Glutamatergic neuron (in vitro differentiated cells): Measurements from ENCODE around the gene FRMD4A. TPM values are rescaled to one million over a fixed set of nuclear protein-coding genes. Genes with fewer than 3 reads are reported as not detected.

Source experiments
- DNase-seq: peaks from one replicate; pipeline ENCODE4 v3.0.0; 2022
- H3K27ac Mint-ChIP-seq: one replicate; pipeline ENCODE4 v1.8.0; 2020; ENCODE audit warnings: mild to moderate bottlenecking, mixed read lengths, inconsistent platforms; ENCODE audit not compliant: unreplicated experiment
- H3K27me3 Mint-ChIP-seq: one replicate; pipeline ENCODE4 v1.8.0; 2020; ENCODE audit warnings: mild to moderate bottlenecking, moderate library complexity, mixed read lengths, inconsistent platforms; ENCODE audit not compliant: unreplicated experiment
- H3K36me3 Mint-ChIP-seq: one replicate; pipeline ENCODE4 v1.8.0; 2020; ENCODE audit warnings: mild to moderate bottlenecking, mixed read lengths, inconsistent platforms; ENCODE audit not compliant: unreplicated experiment
- H3K4me1 Mint-ChIP-seq: one replicate; pipeline ENCODE4 v1.8.0; 2020; ENCODE audit warnings: mild to moderate bottlenecking, low read depth, mixed read lengths, inconsistent platforms; ENCODE audit not compliant: unreplicated experiment
- H3K4me3 Mint-ChIP-seq: one replicate; pipeline ENCODE4 v1.8.0; 2020; ENCODE audit warnings: mild to moderate bottlenecking, mixed read lengths, inconsistent platforms; ENCODE audit not compliant: unreplicated experiment
- H3K9me3 Mint-ChIP-seq: one replicate; pipeline ENCODE4 v1.8.0; 2020; ENCODE audit warnings: mild to moderate bottlenecking, moderate library complexity, mixed read lengths, inconsistent platforms; ENCODE audit not compliant: unreplicated experiment
- total RNA-seq: library from RNA; stranded (reverse); fragmentation: NEBNext Ultra II Directional; extraction: Animal tissue kit (Norgen Biotek cat#: 25700); gene quantifications from one replicate; pipeline ENCODE4 v1.2.1, GENCODE V29; 2021; ENCODE audit not compliant: unreplicated experiment
- TF ChIP-seq, protein P1 (sequence below): fragments of 200-600 bp; sonication (generic); IDR thresholded peaks from one replicate; pipeline ENCODE4 v1.5.0; 2021; ENCODE audit not compliant: partially characterized antibody, unreplicated experiment

FRMD4A gene
- total RNA-seq, 1 donor from 2014 or later = 70.6 TPM

DNA sequence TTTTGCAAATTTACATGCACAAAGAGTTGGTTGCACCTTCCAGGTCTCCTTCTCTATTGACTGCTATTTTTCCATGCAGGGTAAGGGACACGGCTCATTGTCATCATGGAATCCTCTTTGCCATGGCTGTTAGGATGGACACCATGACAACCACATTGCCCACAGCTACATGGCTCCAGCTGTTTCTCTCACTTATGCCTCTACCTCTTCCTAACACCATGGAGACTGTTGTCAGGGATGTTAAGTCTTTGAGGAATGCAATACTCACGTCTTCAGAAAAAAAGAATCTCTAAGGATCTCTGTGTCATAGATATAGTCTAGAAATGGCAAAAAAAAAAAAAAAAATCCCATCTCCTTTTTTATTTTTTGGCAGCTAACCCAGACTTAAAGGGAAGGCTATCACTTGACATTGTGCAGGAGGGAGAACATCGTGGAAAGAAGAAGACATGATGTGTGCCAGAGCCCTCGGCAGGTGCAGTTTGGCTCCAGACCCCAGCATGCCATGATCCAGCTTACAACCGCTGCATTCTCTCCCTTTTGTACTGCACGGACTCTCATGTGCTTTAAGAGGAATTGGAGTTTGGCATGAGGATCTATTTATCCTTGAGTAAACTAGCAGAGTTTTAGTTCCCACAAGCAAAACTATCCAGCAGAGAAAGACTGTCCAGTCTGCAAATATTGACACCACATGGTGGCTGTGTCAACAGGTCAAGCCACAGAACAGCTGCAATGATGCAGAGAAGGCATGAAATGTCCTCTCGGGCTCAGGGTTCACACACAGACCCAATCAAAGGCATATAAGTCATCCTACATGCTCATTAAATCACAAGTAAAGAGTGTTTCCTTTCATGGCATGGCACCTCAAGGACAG, 70.8 kb downstream of the FRMD4A start:
- Mint-ChIP-seq H3K27ac (no peak overlapping the region), H3K4me1 (peaks cover 2% of the 10 kb centered on the region), H3K9me3 (no peaks in the 10 kb centered on the region), H3K36me3 (no peaks in the 10 kb centered on the region), H3K4me3 (no peak overlapping the region), H3K27me3 (no peaks in the 10 kb centered on the region)
- DNase-seq = no peak
- TF ChIP-seq, protein P1, sequence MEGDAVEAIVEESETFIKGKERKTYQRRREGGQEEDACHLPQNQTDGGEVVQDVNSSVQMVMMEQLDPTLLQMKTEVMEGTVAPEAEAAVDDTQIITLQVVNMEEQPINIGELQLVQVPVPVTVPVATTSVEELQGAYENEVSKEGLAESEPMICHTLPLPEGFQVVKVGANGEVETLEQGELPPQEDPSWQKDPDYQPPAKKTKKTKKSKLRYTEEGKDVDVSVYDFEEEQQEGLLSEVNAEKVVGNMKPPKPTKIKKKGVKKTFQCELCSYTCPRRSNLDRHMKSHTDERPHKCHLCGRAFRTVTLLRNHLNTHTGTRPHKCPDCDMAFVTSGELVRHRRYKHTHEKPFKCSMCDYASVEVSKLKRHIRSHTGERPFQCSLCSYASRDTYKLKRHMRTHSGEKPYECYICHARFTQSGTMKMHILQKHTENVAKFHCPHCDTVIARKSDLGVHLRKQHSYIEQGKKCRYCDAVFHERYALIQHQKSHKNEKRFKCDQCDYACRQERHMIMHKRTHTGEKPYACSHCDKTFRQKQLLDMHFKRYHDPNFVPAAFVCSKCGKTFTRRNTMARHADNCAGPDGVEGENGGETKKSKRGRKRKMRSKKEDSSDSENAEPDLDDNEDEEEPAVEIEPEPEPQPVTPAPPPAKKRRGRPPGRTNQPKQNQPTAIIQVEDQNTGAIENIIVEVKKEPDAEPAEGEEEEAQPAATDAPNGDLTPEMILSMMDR = no peak

DNA sequence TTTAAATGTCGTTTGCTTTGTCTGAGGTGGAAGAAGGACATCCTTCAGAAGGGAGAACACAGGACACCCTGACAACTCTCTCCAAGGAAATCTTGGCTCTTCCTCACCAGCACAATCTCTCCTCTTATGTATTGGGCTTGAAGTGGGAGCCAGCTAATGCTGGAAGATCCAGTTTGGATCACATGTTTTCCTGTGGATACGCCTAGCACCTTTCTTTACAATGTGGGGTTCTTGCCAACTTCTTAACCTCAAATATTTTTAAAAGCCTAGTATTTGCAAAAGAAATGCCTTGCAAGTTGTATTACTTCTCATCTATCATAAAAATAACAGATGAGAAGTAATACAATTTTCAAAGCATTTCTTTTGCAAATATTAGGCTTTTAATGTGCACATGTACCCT, 76.4 kb downstream of the FRMD4A start:
- Mint-ChIP-seq H3K27ac (no peak overlapping the region), H3K9me3 (no peaks in the 10 kb centered on the region), H3K4me1 (no peaks in the 10 kb centered on the region), H3K36me3 (no peaks in the 10 kb centered on the region), H3K27me3 (no peaks in the 10 kb centered on the region), H3K4me3 (no peak overlapping the region)
- DNase-seq = no peak
- TF ChIP-seq, protein P1 = no peak

- Mint-ChIP-seq H3K27me3 (no peaks in the 10 kb centered on the region), H3K9me3 (no peaks in the 10 kb centered on the region), H3K4me3 (no peak overlapping the region), H3K4me1 (no peaks in the 10 kb centered on the region), H3K27ac (no peak overlapping the region), H3K36me3 (no peaks in the 10 kb centered on the region)
- TF ChIP-seq, protein P1 = no peak
- no peak for DNase-seq
Measured at GRCh38 chr10:14253711-14254110, 77.0 kb downstream of the FRMD4A start.

DNA sequence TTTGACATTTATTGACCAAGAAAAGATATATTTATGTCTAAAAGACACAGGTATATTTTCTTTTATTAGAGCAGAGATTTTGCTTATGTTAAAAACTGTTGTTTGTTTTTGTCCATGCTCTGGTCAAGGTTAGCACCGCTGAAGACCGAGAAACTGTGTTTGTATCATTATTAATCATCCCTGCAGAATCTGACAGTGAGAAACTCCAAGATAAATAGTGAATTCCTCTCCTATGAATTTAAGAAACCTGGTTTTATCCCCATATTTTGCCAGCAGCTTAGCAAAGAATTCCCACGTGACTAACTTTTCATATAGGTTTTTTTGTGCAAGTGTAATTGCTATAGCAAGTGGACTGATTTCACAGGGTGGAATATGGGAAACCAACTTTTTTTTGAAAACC, 77.6 kb downstream of the FRMD4A start:
- TF ChIP-seq, protein P1 = no peak
- no peak for DNase-seq
- Mint-ChIP-seq H3K4me3 (no peak overlapping the region), H3K9me3 (no peaks in the 10 kb centered on the region), H3K4me1 (no peaks in the 10 kb centered on the region), H3K27me3 (no peaks in the 10 kb centered on the region), H3K36me3 (no peaks in the 10 kb centered on the region), H3K27ac (no peak overlapping the region)

GRCh38 chr10:14250496-14251076, 80.1 kb downstream of the FRMD4A start:
- Mint-ChIP-seq H3K9me3 (no peaks in the 10 kb centered on the region), H3K27me3 (no peaks in the 10 kb centered on the region), H3K4me3 (no peak overlapping the region), H3K27ac (no peak overlapping the region), H3K4me1 (no peaks in the 10 kb centered on the region), H3K36me3 (no peaks in the 10 kb centered on the region)
- no peak for DNase-seq
- TF ChIP-seq, protein P1 = no peak
